Activated CD8-positive, alpha-beta memory T cell treated with anti-CD3 and anti-CD28 coated beads, Interleukin-2, amount 10 ng/mL, durations not matched to agents 7 days and 5 days (primary cell): Measurements from ENCODE around the gene PPIP5K2. TPM values are rescaled to one million over a fixed set of nuclear protein-coding genes. Genes with fewer than 3 reads are reported as not detected.
"Not testable (repeated sequence)": the region's sequence is repeated elsewhere in the genome, so short reads cannot be mapped to it uniquely, and the experiment has no call there.

Source experiments
- ATAC-seq: fragments of 150-1000 bp; cut with Tn5 transposase; one replicate; pipeline ENCODE4 v1.10.0; 2021; ENCODE audit warnings: moderate library complexity
- CTCF ChIA-PET: fragments of 350-600 bp; sonication (Branson Sonifier 250); formaldehyde crosslinking; loops from one replicate; lab custom pipeline; 2021; ENCODE audit warnings: antibody characterized with exemption; lab: Charles Lee
- DNase-seq: peaks from one replicate; pipeline ENCODE4 v3.0.0-alpha.2; 2020
- H3K27ac Mint-ChIP-seq: one replicate; pipeline ENCODE4 v1.8.0; 2021; ENCODE audit warnings: mild to moderate bottlenecking, mixed read lengths
- H3K27me3 Mint-ChIP-seq: one replicate; pipeline ENCODE4 v1.8.0; 2021; ENCODE audit warnings: mixed read lengths
- H3K36me3 Mint-ChIP-seq: one replicate; pipeline ENCODE4 v1.8.0; 2021; ENCODE audit warnings: mild to moderate bottlenecking, mixed read lengths
- H3K4me1 Mint-ChIP-seq: one replicate; pipeline ENCODE4 v1.8.0; 2021; ENCODE audit warnings: mixed read lengths
- H3K4me3 Mint-ChIP-seq: one replicate; pipeline ENCODE4 v1.8.0; 2021; ENCODE audit warnings: mild to moderate bottlenecking, moderate library complexity, mixed read lengths
- H3K9me3 Mint-ChIP-seq: one replicate; pipeline ENCODE4 v1.8.0; 2022; ENCODE audit warnings: low read depth, mixed read lengths
- total RNA-seq, 2 experiments: library from RNA; stranded (reverse); gene quantifications; one replicate each; pipeline ENCODE4 v1.2.3, GENCODE V29; 2021

PPIP5K2 gene
- total RNA-seq, 2 experiments from 2014 or later, result 61.4 to 62.6 TPM

GRCh38 chr5:103188436-103188835 lies 68.3 kb downstream of the PPIP5K2 start:
- Mint-ChIP-seq H3K27ac (peak overlapping the region; percentile 62), H3K36me3 (peaks cover 26% of the 10 kb centered on the region), H3K9me3 (no peaks in the 10 kb centered on the region), H3K4me1 (peaks cover 15% of the 10 kb centered on the region), H3K27me3 (no peaks in the 10 kb centered on the region), H3K4me3 (no peak overlapping the region)
- CTCF ChIA-PET, result interaction anchor here (1.0 to 1.1 kb wide), 2 partner anchors 11 to 27 kb away, joined by 3 read pairs; no protein-coding TSS in a partner anchor
- no peak for DNase-seq
- no peak for ATAC-seq

- no peak for ATAC-seq
- peaks cover 21% of the 10 kb centered on the region for H3K4me1 Mint-ChIP-seq
- H3K4me3 Mint-ChIP-seq, result no peak overlapping the region
- H3K27me3 Mint-ChIP-seq, result no peaks in the 10 kb centered on the region
- H3K9me3 Mint-ChIP-seq, result no peaks in the 10 kb centered on the region
- DNase-seq, result no peak
- H3K36me3 Mint-ChIP-seq, result peaks cover 50% of the 10 kb centered on the region
- H3K27ac Mint-ChIP-seq, result no peak overlapping the region
- CTCF ChIA-PET, result no interaction called here
Observed at GRCh38 chr5:103203226-103203625, 83.1 kb downstream of the PPIP5K2 start.

GRCh38 chr5:103204990-103205389 lies 84.9 kb downstream of the PPIP5K2 start:
- DNase-seq, H3K27me3 Mint-ChIP-seq, H3K27ac Mint-ChIP-seq, ATAC-seq, CTCF ChIA-PET, H3K9me3 Mint-ChIP-seq, H3K4me3 Mint-ChIP-seq: not testable (repeated sequence)
- H3K36me3 Mint-ChIP-seq, result peaks cover 39% of the 10 kb centered on the region
- peaks cover 18% of the 10 kb centered on the region for H3K4me1 Mint-ChIP-seq

GRCh38 chr5:103205991-103206700 lies 86.0 kb downstream of the PPIP5K2 start:
- Mint-ChIP-seq H3K36me3 (peaks cover 30% of the 10 kb centered on the region), H3K27me3 (no peaks in the 10 kb centered on the region), H3K4me1 (peaks cover 19% of the 10 kb centered on the region), H3K4me3 (no peak overlapping the region), H3K27ac (no peak overlapping the region), H3K9me3 (no peaks in the 10 kb centered on the region)
- ATAC-seq, result no peak
- CTCF ChIA-PET, result no interaction called here
- DNase-seq, result no peak

- no peaks in the 10 kb centered on the region for H3K27me3 Mint-ChIP-seq
- CTCF ChIA-PET, result no interaction called here
- peak overlapping the region; percentile 16 for H3K27ac Mint-ChIP-seq
- no peaks in the 10 kb centered on the region for H3K9me3 Mint-ChIP-seq
- ATAC-seq, result no peak
- H3K4me1 Mint-ChIP-seq, result peaks cover 27% of the 10 kb centered on the region
- peaks cover 27% of the 10 kb centered on the region for H3K36me3 Mint-ChIP-seq
- DNase-seq, result no peak
- H3K4me3 Mint-ChIP-seq, result no peak overlapping the region
Observed at GRCh38 chr5:103207011-103207410, 86.9 kb downstream of the PPIP5K2 start.

- DNase-seq, result no peak
- CTCF ChIA-PET, result no interaction called here
- H3K4me3 Mint-ChIP-seq, result no peak overlapping the region
- no peaks in the 10 kb centered on the region for H3K9me3 Mint-ChIP-seq
- H3K36me3 Mint-ChIP-seq, result peaks cover 30% of the 10 kb centered on the region
- no peaks in the 10 kb centered on the region for H3K27me3 Mint-ChIP-seq
- peaks cover 31% of the 10 kb centered on the region for H3K4me1 Mint-ChIP-seq
- peak; percentile 50 for ATAC-seq
- peak overlapping the region; percentile 68 for H3K27ac Mint-ChIP-seq
Observed at GRCh38 chr5:103207653-103208052, 87.6 kb downstream of the PPIP5K2 start.

- H3K36me3 Mint-ChIP-seq, result peaks cover 29% of the 10 kb centered on the region
- H3K4me3 Mint-ChIP-seq, result no peak overlapping the region
- no peaks in the 10 kb centered on the region for H3K9me3 Mint-ChIP-seq
- H3K27ac Mint-ChIP-seq, result no peak overlapping the region
- H3K4me1 Mint-ChIP-seq, result peaks cover 31% of the 10 kb centered on the region
- DNase-seq, result no peak
- no peak for ATAC-seq
- no peaks in the 10 kb centered on the region for H3K27me3 Mint-ChIP-seq
- CTCF ChIA-PET, result no interaction called here
Observed at GRCh38 chr5:103208460-103208859, 88.4 kb downstream of the PPIP5K2 start.

GRCh38 chr5:103209065-103209464 lies 89.0 kb downstream of the PPIP5K2 start:
- DNase-seq, result no peak
- ATAC-seq, result no peak
- Mint-ChIP-seq H3K4me1 (peaks cover 31% of the 10 kb centered on the region), H3K27ac (no peak overlapping the region), H3K36me3 (peaks cover 24% of the 10 kb centered on the region), H3K27me3 (no peaks in the 10 kb centered on the region), H3K9me3 (no peaks in the 10 kb centered on the region), H3K4me3 (no peak overlapping the region)
- CTCF ChIA-PET, result no interaction called here

GRCh38 chr5:103210952-103211351 lies 90.9 kb downstream of the PPIP5K2 start:
- Mint-ChIP-seq H3K36me3 (peaks cover 13% of the 10 kb centered on the region), H3K4me3 (no peak overlapping the region), H3K27me3 (no peaks in the 10 kb centered on the region), H3K27ac (peak overlapping the region; percentile 54), H3K9me3 (no peaks in the 10 kb centered on the region), H3K4me1 (peaks cover 33% of the 10 kb centered on the region)
- ATAC-seq, result no peak
- CTCF ChIA-PET, result interaction anchor here (1.1 to 1.5 kb wide), 2 partner anchors 13 to 14 kb away, joined by 4 to 5 read pairs; no protein-coding TSS in a partner anchor
- no peak for DNase-seq

GRCh38 chr5:103211576-103212561 lies 91.8 kb downstream of the PPIP5K2 start:
- Mint-ChIP-seq H3K27ac (peak overlapping the region; percentile 89), H3K9me3 (no peaks in the 10 kb centered on the region), H3K4me1 (peaks cover 37% of the 10 kb centered on the region), H3K36me3 (peaks cover 10% of the 10 kb centered on the region), H3K4me3 (peak overlapping the region; percentile 56), H3K27me3 (no peaks in the 10 kb centered on the region)
- ATAC-seq (peak; percentile 75), DNase-seq (no peak)
- CTCF ChIA-PET, result interaction anchor here (0.9 to 1.1 kb wide), 4 partner anchors 12 to 99 kb away, joined by 3 to 4 read pairs (median 3); no protein-coding TSS in a partner anchor

GRCh38 chr5:103216137-103216536 lies 96.0 kb downstream of the PPIP5K2 start:
- Mint-ChIP-seq H3K27ac (no peak overlapping the region), H3K9me3 (no peaks in the 10 kb centered on the region), H3K36me3 (peaks cover 12% of the 10 kb centered on the region), H3K4me1 (peaks cover 18% of the 10 kb centered on the region), H3K4me3 (no peak overlapping the region), H3K27me3 (no peaks in the 10 kb centered on the region)
- CTCF ChIA-PET, result interaction anchor here (1.1 to 2.4 kb wide), 5 partner anchors 8 to 96 kb away, joined by 3 to 8 read pairs (median 5); partner anchors contain the start of genes GIN1 and PPIP5K2
- DNase-seq, result no peak
- ATAC-seq, result no peak

GRCh38 chr5:103216697-103217096 lies 96.6 kb downstream of the PPIP5K2 start:
- Mint-ChIP-seq H3K4me3 (no peak overlapping the region), H3K27me3 (no peaks in the 10 kb centered on the region), H3K27ac (no peak overlapping the region), H3K4me1 (peaks cover 13% of the 10 kb centered on the region), H3K9me3 (no peaks in the 10 kb centered on the region), H3K36me3 (peaks cover 12% of the 10 kb centered on the region)
- DNase-seq, result no peak
- no peak for ATAC-seq
- CTCF ChIA-PET, result interaction anchor here (1.1 to 2.4 kb wide), 6 partner anchors 8 to 96 kb away, joined by 3 to 8 read pairs (median 4); partner anchors contain the start of genes GIN1, MACIR and PPIP5K2

- Mint-ChIP-seq H3K4me3 (no peak overlapping the region), H3K36me3 (peaks cover 10% of the 10 kb centered on the region), H3K4me1 (peaks cover 9% of the 10 kb centered on the region), H3K27ac (no peak overlapping the region), H3K9me3 (no peaks in the 10 kb centered on the region), H3K27me3 (no peaks in the 10 kb centered on the region)
- ATAC-seq, result no peak
- CTCF ChIA-PET, result interaction anchor here (1.1 to 2.4 kb wide), 5 partner anchors 15 to 97 kb away, joined by 3 to 5 read pairs (median 4); partner anchors contain the start of genes GIN1, MACIR and PPIP5K2
- DNase-seq, result no peak
Observed at GRCh38 chr5:103217101-103217500, 97.0 kb downstream of the PPIP5K2 start.
